Stimulated activated CD8-positive, alpha-beta memory T cell treated with anti-CD3 and anti-CD28 coated beads, Interleukin-2, amount 100 ng/mL, for 48 hours (primary cell): ENCODE results near the gene AGAP2.

ENCODE experiments used
- DNase-seq, 2 donors: peaks; one replicate each; pipeline ENCODE4 v3.0.0-alpha.2; 2020; ENCODE audit warnings: low read depth in 2 of 2

Gene AGAP2

GRCh38 chr12:57753756-57754337 lies 15.3 kb upstream of the AGAP2 start:
- no peak for DNase-seq

- DNase-seq = no peak
These were observed 14.1 kb upstream of the AGAP2 start for GRCh38 chr12:57752668-57753000.

GRCh38 chr12:57751788-57752667 lies 13.5 kb upstream of the AGAP2 start, which contains the start of gene CDK4:
CDK4 (minus strand) TSS chr12:57752310; CDS start chr12:57751717, 593 bp downstream.
- DNase-seq = peak; percentile 97 to 98

GRCh38 chr12:57751432-57751787 lies 12.9 kb upstream of the AGAP2 start:
- DNase-seq = no peak

- DNase-seq = no peak
These were observed 12.3 kb upstream of the AGAP2 start for GRCh38 chr12:57750561-57751431.

- no peak for DNase-seq
These were observed 10.5 kb upstream of the AGAP2 start for GRCh38 chr12:57749061-57749460.

GRCh38 chr12:57746025-57746424 lies 7.5 kb upstream of the AGAP2 start:
- no peak for DNase-seq

- DNase-seq = no peak
These were observed 6.9 kb upstream of the AGAP2 start for GRCh38 chr12:57745485-57745881.

GRCh38 chr12:57744777-57745484 lies 6.4 kb upstream of the AGAP2 start, which contains the start of gene TSPAN31:
TSPAN31 (plus strand) TSS chr12:57745039; CDS start chr12:57745155, 116 bp downstream.
- peak; percentile 90 to 91 for DNase-seq

GRCh38 chr12:57744194-57744776 lies 5.7 kb upstream of the AGAP2 start:
- DNase-seq = peak; percentile 34 to 71

- no peak for DNase-seq
These were observed 5.2 kb upstream of the AGAP2 start for GRCh38 chr12:57743769-57744168.

- DNase-seq = peak; percentile 55 to 72
These were observed 3.5 kb upstream of the AGAP2 start for GRCh38 chr12:57741844-57742738.

- DNase-seq = no peak
These were observed 2.9 kb upstream of the AGAP2 start for GRCh38 chr12:57741413-57741789.

- peak; percentile 52 to 59 for DNase-seq
These were observed 2.3 kb upstream of the AGAP2 start for GRCh38 chr12:57740656-57741412.

GRCh38 chr12:57739914-57740538 lies 1.5 kb upstream of the AGAP2 start:
- DNase-seq = no peak

- DNase-seq = no peak
These were observed 845 bp upstream of the AGAP2 start for GRCh38 chr12:57739387-57739786.

- DNase-seq = no peak
These were observed 778 bp downstream of the AGAP2 start for GRCh38 chr12:57737467-57738460.
